K562 (cell line): ENCODE measurements around the gene GNL3. TPM values are rescaled to one million over a fixed set of nuclear protein-coding genes. Genes with fewer than 3 reads are reported as not detected.

Experiments used
- ARID2 ChIP-seq: fragments of 450-650 bp; IDR thresholded peaks from 2 replicates; pipeline ENCODE4 v1.6.1; 2017; ENCODE audit warnings: antibody characterized with exemption, mild to moderate bottlenecking
- DPF2 ChIP-seq: fragments of 450-650 bp; IDR thresholded peaks from 2 replicates; pipeline ENCODE4 v1.6.1; 2016
- ELF1 ChIP-seq: fragments of 200-800 bp; sonication (Bioruptor generic); IDR thresholded peaks from 2 replicates; pipeline ENCODE4 v1.6.1; 2016; ENCODE audit warnings: missing genetic modification characterization, missing compliant biosample characterization
- KLF1 ChIP-seq: fragments of 450-650 bp; IDR thresholded peaks from 2 replicates; pipeline ENCODE4 v1.6.1; 2016; ENCODE audit warnings: missing genetic modification characterization, missing compliant biosample characterization
- MTA3 ChIP-seq: fragments of 450-650 bp; formaldehyde crosslinking; IDR thresholded peaks from 2 replicates; pipeline ENCODE4 v1.6.1; 2017; ENCODE audit warnings: mild to moderate bottlenecking, borderline replicate concordance
- NFE2L1 ChIP-seq: fragments of 450-650 bp; IDR thresholded peaks from 2 replicates; pipeline ENCODE4 v1.6.1; 2016; ENCODE audit warnings: missing genetic modification characterization, low read depth, mild to moderate bottlenecking, missing compliant biosample characterization, moderate library complexity, borderline replicate concordance
- SIRT6 ChIP-seq: IDR thresholded peaks from one replicate; pipeline ENCODE4 v1.6.1; 2012; ENCODE audit warnings: low read depth, mild to moderate bottlenecking, control low read depth, inconsistent platforms, low read length, moderate library complexity
- SMARCA4 ChIP-seq: fragments of 450-650 bp; IDR thresholded peaks from 2 replicates; pipeline ENCODE4 v1.6.1; 2016
- SREBF2 ChIP-seq: sonication (generic); formaldehyde crosslinking; IDR thresholded peaks from 2 replicates; pipeline ENCODE4 v1.4.0; 2020; ENCODE audit warnings: mild to moderate bottlenecking, missing genetic modification reagents
- TCF7L2 ChIP-seq: fragments of 150-350 bp; IDR thresholded peaks from 2 replicates; pipeline ENCODE4 v1.6.1; 2016; ENCODE audit warnings: low read depth, mild to moderate bottlenecking, low read length, moderate library complexity
- TEAD1 ChIP-seq, 2 experiments: fragments of 450-650 bp in 1 of 2; sonication (generic) in 1 of 2; formaldehyde crosslinking; IDR thresholded peaks; 2 replicates each; pipeline versions ENCODE4 v1.4.0 to v1.8.0; 2020 to 2022; ENCODE audit warnings: mild to moderate bottlenecking in 2 of 2, missing genetic modification reagents in 1 of 2
- XRCC5 ChIP-seq: fragments of 200-400 bp; formaldehyde crosslinking; IDR thresholded peaks from 2 replicates; pipeline ENCODE4 v1.6.1; 2017; ENCODE audit warnings: low read depth, mild to moderate bottlenecking, low read length
- ZKSCAN8 ChIP-seq: fragments of 200-800 bp; sonication (Bioruptor generic); IDR thresholded peaks from 2 replicates; pipeline ENCODE4 v1.6.1; 2016; ENCODE audit warnings: missing genetic modification characterization, missing compliant biosample characterization
- ZNF134 ChIP-seq: fragments of 250-450 bp; sonication (Bioruptor Pico); conservative IDR thresholded peaks from 2 replicates; pipeline ENCODE4 v1.4.0; 2020
- polyA plus RNA-seq, 8 experiments: library from polyadenylated mRNA; depleted of rRNA in 4 of 8; stranded (reverse) in 5 of 8; unstranded in 3 of 8; fragments of >200 nt; fragmentation: Nextera tagmentation in 2 of 8; fragmentation: Illumina TruSeq in 1 of 8; extraction: Ambion mirVana in 2 of 8; extraction: Trizol in 1 of 8; gene quantifications; 2 replicates each; pipeline versions ENCODE4 v1.2.1 to v1.2.3, GENCODE V29; 2011 to 2014; ENCODE audit warnings: inconsistent platforms in 1 of 8, missing spikeins in 1 of 8
- total RNA-seq, 7 experiments: library from RNA; depleted of rRNA in 6 of 7; stranded (reverse); fragments of >200 nt in 6 of 7; fragmentation: Illumina TruSeq in 2 of 7; extraction: Trizol in 2 of 7; gene quantifications; 2 replicates each; pipeline versions ENCODE4 v1.2.1 to v1.2.3, GENCODE V29; 2011 to 2021; ENCODE audit warnings: low replicate concordance in 1 of 7
- TF ChIP-seq, protein P1 (sequence below): fragments of 450-650 bp; conservative IDR thresholded peaks from 2 replicates; pipeline ENCODE4 v1.6.1; 2016; ENCODE audit warnings: missing genetic modification characterization, low read depth, mild to moderate bottlenecking, missing compliant biosample characterization, moderate library complexity
- TF ChIP-seq, protein P2 (sequence below): fragments of 450-650 bp; formaldehyde crosslinking; IDR thresholded peaks from 2 replicates; pipeline ENCODE4 v1.4.0; 2020; ENCODE audit warnings: mild to moderate bottlenecking, moderate library complexity
- TF ChIP-seq, protein P3 (sequence below): fragments of 450-650 bp; IDR thresholded peaks from 2 replicates; pipeline ENCODE4 v1.6.1; 2016; ENCODE audit warnings: antibody characterized with exemption
- TF ChIP-seq, protein P4 (sequence below), 2 experiments: IDR thresholded peaks; 2 replicates each; pipeline ENCODE4 v1.6.1; 2011; ENCODE audit warnings: borderline replicate concordance in 1 of 2, control low read depth in 1 of 2, low read depth in 1 of 2, low read length in 1 of 2, mild to moderate bottlenecking in 1 of 2, mixed read lengths in 1 of 2, moderate library complexity in 1 of 2; ENCODE audit not compliant: insufficient read depth in 1 of 2, insufficient read length in 1 of 2, poor library complexity in 1 of 2, severe bottlenecking in 1 of 2; ENCODE audit errors: extremely low read depth in 1 of 2
- TF ChIP-seq, protein P5 (sequence below): fragments of 250-450 bp; sonication (Bioruptor Pico); IDR thresholded peaks from 2 replicates; pipeline ENCODE4 v1.5.0; 2021; ENCODE audit warnings: mild to moderate bottlenecking, borderline replicate concordance

Gene GNL3
- total and polyA plus RNA-seq, 9 of the 15 experiments (the other 6 are each of a cell fraction or from before 2014, with no cell fraction given) = 132 to 313 (median 220) TPM

DNA sequence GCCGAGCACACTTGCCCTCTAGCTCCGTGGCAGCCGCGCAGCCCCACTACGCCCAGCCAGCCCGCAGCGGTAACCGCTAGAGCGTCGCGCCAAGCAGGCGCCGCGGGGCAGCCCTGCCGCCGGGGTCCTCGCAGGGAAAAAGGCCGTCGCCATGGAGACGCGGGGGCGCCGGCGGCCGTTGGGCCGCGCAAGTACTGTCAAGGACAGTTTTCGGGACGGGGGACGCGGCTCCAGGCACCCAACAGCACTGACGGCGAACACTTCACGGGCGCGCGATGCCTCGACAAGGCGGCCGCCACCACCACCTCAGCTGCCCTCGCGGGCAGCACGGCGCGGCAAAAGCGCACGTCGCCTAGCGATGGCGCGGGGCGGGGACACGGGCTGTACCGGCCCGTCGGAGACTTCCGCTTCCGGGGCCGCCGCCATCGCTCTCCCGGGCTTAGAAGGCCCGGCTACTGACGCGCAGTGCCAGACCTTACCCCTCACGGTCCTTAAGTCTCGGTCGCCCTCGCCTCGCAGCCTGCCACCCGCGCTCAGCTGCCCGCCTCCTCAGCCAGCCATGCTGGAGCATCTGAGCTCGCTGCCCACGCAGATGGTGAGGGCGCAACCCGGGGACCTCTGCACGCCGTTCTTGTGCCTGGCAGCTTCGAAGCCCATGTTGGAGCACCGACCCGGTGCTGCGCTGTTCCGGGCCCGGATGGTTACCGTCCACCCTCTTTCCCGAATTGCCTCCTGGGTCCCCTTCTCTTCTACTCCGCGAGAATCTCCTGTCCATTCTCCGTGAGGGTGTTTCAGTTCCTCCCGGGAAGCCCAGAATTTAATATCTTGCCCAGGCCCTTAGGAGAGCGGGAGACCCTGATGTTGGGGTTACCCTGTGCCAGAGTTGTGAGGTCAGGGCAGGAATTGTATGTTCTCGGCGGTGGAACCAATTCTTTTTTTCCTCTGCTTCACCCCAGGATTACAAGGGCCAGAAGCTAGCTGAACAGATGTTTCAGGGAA is 20.2 kb downstream of the GNL3 start, which contains the start of the genes GLT8D1 and SPCS1 (continued):
- TF ChIP-seq, protein P1, sequence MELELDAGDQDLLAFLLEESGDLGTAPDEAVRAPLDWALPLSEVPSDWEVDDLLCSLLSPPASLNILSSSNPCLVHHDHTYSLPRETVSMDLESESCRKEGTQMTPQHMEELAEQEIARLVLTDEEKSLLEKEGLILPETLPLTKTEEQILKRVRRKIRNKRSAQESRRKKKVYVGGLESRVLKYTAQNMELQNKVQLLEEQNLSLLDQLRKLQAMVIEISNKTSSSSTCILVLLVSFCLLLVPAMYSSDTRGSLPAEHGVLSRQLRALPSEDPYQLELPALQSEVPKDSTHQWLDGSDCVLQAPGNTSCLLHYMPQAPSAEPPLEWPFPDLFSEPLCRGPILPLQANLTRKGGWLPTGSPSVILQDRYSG (tag) = no peak
- TF ChIP-seq TCF7L2 (no peak), ZKSCAN8 (CRISPR knock-in tag) (no peak), SREBF2 (CRISPR knock-in tag) (no peak), ELF1 (peak; percentile 88), MTA3 (peak; percentile 27; the same call in 1 of the 2 replicates), TEAD1 (CRISPR knock-in tag; IDR thresholded peaks at IDR 0.05) (peak in 1 of 2 experiments; percentile 72; a peak in 1 of 4 replicates), XRCC5 (0 out of 2 replicates have a peak, but pooled peaks have one; percentile 19), SIRT6 (no peak), DPF2 (no peak), KLF1 (tag) (no peak), ARID2 (no peak), ZNF134 (CRISPR knock-in tag) (no peak), NFE2L1 (no peak), SMARCA4 (no peak)
- TF ChIP-seq, protein P2, sequence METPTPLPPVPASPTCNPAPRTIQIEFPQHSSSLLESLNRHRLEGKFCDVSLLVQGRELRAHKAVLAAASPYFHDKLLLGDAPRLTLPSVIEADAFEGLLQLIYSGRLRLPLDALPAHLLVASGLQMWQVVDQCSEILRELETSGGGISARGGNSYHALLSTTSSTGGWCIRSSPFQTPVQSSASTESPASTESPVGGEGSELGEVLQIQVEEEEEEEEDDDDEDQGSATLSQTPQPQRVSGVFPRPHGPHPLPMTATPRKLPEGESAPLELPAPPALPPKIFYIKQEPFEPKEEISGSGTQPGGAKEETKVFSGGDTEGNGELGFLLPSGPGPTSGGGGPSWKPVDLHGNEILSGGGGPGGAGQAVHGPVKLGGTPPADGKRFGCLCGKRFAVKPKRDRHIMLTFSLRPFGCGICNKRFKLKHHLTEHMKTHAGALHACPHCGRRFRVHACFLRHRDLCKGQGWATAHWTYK = no peak
- TF ChIP-seq, protein P3, sequence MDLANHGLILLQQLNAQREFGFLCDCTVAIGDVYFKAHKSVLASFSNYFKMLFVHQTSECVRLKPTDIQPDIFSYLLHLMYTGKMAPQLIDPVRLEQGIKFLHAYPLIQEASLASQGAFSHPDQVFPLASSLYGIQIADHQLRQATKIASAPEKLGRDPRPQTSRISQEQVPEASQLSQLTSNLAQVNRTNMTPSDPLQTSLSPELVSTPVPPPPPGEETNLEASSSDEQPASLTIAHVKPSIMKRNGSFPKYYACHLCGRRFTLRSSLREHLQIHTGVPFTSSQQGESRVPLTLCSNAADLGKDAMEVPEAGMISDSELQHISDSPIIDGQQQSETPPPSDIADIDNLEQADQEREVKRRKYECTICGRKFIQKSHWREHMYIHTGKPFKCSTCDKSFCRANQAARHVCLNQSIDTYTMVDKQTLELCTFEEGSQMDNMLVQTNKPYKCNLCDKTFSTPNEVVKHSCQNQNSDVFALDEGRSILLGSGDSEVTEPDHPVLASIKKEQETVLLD = no peak
- TF ChIP-seq, protein P4, sequence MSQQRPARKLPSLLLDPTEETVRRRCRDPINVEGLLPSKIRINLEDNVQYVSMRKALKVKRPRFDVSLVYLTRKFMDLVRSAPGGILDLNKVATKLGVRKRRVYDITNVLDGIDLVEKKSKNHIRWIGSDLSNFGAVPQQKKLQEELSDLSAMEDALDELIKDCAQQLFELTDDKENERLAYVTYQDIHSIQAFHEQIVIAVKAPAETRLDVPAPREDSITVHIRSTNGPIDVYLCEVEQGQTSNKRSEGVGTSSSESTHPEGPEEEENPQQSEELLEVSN (IDR thresholded peaks at IDR 0.05; ENCODE audit: borderline replicate concordance in 1 of 2, extremely low read depth in 1 of 2, insufficient read depth in 1 of 2, insufficient read length in 1 of 2, low read depth in 1 of 2, low read length in 1 of 2, poor library complexity in 1 of 2, severe bottlenecking in 1 of 2) = peak; percentile 59 to 69
- TF ChIP-seq, protein P5, sequence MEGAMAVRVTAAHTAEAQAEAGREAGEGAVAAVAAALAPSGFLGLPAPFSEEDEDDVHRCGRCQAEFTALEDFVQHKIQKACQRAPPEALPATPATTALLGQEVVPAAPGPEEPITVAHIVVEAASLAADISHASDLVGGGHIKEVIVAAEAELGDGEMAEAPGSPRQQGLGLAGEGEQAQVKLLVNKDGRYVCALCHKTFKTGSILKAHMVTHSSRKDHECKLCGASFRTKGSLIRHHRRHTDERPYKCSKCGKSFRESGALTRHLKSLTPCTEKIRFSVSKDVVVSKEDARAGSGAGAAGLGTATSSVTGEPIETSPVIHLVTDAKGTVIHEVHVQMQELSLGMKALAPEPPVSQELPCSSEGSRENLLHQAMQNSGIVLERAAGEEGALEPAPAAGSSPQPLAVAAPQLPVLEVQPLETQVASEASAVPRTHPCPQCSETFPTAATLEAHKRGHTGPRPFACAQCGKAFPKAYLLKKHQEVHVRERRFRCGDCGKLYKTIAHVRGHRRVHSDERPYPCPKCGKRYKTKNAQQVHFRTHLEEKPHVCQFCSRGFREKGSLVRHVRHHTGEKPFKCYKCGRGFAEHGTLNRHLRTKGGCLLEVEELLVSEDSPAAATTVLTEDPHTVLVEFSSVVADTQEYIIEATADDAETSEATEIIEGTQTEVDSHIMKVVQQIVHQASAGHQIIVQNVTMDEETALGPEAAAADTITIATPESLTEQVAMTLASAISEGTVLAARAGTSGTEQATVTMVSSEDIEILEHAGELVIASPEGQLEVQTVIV (CRISPR knock-in tag) = no peak
